ENCODE results near the gene IPCEF1.
"Not testable (repeated sequence)": the region's sequence is repeated elsewhere in the genome, so short reads cannot be mapped to it uniquely, and the experiment has no call there.

Gene IPCEF1

DNA sequence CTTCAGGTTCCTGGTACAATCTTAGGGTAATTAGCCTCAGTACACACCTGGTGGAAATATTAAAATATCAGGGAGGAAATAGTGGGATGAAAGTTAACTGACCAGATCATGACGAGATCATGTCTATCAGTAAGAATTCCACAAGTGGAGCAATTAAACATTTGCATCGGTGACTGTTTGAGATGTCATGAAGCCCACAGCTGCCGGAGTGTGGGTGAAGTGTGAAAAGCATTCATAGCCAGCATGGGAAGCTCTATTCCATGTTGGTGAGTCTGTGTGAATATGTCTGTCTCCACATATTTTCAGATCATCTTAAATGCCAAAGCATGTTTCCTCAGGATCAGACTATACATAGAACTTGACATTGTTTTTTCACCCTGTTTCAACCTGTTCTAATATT, 142.8 kb downstream of the IPCEF1 start:
- no peak for DNase-seq

DNA sequence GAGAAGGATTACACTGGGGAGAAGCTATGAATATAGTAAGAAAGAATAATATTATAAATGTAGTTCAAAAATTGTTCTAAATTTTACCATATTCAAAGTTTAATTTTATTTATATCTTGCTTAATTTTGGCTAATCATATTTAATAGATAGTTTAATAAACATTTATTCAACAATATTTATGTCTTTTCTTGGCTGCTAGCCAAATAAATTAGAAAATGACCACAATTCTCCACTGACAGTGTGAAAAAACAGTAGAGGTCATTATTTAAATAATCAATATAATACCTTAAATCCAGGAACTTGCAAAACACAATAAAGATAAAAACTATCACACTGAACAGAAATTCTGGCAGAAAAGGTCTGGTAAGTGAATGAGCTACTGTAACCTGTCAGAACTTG, 145.9 kb downstream of the IPCEF1 start:
- no peak for DNase-seq

DNA sequence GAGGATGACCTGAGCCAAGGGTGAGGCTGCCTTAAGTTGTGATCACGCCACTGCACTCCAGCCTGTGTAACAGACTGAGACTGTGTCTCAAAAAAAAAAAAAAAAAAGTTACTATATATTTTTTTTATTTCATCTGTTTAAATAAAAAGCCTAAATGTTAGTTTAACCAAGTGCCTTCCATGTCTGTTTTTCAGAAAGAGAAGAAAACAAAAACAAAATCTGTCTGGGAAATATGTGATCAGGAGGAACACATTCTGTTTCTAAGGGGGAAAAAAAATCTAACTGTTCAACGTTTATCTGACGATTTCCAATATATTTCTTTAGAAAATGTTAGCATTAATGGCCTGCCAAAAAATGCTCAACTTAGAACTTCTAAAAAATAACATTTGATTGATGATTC, 147.0 kb downstream of the IPCEF1 start:
- DNase-seq: no peak

DNA sequence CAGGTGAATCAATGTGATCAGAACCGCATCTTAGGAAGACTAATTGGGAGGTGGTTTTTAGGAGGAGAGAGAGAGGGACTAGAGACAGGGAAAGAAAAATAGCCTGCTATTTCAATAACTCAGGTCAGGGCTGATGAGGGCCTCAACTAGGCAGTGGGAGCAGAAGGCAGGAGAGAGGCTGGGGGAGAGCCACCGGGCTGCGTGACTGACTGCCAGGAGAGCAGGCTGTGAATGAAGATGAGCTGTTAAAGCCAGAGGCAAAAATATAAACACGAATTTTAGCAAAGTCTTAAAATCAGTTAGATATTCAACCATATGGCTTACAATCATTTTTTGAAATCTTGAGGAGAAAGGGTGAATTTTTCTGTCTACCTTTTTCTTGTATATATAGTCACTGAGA, 149.6 kb downstream of the IPCEF1 start:
- no peak for DNase-seq

DNA sequence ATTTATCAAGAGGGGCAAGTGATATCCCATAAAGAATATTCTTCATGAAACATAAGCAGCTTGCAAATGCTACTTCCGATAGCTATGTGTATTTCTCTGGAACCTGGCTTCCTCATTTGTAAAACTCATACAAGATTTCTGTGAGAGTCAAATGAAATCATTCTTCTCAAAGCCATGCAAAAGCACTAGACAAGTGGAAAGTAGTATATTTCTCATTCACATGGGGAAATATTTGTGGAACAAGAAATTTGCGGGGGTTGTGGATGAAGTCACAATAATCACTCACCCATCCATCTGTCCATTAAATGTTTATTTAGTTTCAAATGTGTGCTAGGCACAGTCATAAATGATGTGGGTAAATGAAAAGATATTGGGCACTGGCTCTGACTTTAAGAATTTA, 150.5 kb downstream of the IPCEF1 start:
- DNase-seq: no peak

DNA sequence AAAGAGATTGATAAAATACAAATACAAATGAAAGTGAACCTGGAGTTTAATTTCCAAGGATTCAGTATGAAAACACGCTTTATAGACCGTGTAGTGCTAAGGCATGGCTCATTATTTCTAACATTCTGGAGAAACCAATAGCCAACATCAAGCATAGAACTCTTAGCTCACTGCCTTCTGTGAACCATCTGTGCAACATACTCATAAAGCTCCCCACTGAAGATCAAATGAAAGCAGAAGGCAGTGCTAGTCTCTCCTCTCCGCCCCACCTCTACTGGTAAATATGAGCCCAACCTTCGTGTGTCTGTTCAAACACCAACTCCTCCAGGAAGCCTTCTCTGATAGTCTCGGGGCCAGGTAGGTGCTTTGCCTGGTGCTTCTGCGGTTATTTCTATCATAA, 153.6 kb downstream of the IPCEF1 start:
- DNase-seq: no peak

DNA sequence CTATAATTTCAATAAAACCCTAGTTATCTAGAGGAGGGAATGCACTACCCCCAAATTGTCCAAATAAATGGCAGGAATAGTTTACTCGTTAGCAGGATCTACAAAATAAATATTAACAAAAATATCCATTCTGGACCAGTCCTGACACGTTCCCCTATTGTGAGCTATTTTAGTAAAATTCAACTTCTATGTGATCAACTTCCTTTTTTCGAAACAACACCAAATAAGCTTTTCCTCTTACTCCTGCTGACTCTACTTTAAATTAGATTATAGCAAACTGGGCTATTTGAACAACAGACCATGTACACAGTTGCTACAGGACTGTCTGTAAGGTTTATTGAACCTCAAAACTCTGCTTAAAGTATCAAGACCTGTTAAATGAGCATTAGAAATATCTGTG, 154.3 kb downstream of the IPCEF1 start:
- DNase-seq: peak; percentile 43

DNA sequence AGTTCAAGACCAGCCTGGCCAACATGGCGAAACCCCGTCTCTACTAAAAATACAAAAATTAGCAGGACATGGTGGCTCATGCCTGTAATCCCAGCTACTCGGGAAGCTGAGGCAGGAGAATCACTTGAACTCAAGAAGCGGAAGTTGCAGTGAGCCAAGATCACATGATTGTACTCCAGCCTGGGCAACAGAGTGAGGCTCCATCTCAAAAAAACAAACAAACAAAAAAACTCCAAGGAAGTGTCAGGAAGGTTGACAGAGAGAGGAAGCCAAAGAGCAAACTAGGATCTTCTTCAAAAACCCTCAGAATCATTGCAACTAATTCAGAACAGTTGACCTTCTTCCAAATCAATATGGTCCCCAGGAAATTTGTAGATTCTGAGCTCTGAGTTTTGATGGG, 154.9 kb downstream of the IPCEF1 start:
- not testable (repeated sequence) for DNase-seq

DNA sequence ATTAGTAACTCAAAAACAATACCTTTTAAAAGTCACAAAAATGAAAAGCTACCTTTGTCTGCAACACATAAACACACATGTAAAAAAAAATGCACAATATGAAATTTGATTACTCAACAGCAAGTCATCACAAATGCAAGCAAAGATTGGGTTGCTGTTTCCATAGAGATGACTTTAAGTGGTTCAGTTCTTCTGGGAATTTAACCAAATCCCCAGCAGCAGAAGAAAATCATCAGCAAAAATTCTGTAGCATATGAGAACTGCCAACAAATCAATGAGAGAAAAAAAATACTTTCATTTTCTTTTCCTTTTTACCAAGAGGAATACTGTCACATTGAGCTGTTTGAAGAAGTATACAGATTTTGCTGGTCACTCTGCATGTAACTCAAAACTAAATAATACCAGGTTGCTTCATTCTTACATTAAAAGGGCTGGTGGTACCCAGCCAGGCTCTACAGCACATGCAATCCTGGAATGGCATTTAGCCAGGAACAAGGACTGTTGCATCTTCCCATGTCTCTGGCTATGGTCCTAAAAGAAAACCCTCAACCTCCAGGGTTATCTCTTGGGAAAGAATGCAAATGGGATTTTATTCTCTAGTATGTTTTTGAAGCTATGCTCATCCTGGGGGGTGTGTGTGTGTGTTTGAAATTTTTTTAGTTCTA, 159.3 kb downstream of the IPCEF1 start:
- DNase-seq: peak; percentile 61

DNA sequence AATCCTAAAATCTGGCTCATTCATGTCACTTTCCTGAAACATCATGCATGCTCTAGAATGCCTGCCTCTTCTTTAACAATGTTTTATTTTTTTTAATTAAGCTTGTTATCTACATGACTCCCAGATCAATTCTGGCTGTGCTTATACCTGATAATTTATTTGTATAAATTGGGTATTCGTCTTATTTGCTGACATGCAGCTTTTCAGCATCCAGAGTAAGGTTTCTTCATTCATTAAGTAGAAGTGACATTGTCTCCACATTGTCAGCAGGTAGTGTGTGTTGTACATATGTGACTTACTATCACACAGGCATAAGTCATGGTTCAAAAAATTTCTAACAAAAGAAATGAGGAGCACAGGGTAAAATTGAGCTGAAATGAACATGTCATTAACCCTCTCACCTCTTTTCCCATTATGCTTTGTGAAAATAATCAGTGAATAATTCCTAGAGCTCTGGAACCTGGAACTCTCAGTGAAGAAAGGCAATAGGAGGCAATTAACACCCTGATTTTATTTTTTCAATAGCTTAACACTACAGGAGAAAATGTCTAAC, 160.2 kb downstream of the IPCEF1 start:
- DNase-seq: no peak

DNA sequence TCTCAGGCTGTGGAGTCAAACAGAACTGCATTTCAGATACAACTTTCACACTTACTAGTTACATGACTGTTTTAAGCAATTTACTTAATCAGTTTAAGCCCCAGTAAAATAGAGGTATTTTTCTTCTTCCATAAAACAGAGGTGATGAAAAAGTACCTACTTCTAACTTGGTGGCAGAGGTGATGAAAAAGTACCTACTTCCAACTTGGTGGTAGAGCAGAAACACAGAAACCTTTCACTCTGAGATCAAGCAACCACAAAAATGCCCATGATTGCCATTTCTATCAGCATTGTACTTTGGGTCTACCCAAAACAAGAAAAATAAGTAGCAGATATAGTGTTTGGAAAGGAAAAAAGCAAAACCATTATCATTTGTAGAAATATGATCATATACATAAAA, 168.9 kb downstream of the IPCEF1 start:
- no peak for DNase-seq

DNA sequence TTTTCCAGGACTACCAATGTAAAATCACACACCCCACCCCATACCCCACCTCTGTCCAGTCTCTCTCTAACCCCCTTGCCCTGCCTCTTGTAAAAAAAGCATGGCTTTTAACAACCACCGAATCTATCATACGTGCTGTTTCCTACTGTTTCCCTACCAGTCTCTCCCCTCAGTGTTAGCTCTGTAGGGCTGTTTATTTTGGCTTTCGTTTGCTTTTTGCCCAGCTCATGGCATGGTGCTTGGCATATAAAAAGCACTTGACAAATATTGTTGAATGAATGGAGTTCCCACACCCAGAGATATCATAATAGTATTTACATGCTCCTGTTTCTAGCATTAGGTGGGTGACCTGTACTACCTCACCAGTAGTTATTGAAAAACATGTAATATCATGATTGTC, 169.4 kb downstream of the IPCEF1 start:
- DNase-seq: no peak

DNA sequence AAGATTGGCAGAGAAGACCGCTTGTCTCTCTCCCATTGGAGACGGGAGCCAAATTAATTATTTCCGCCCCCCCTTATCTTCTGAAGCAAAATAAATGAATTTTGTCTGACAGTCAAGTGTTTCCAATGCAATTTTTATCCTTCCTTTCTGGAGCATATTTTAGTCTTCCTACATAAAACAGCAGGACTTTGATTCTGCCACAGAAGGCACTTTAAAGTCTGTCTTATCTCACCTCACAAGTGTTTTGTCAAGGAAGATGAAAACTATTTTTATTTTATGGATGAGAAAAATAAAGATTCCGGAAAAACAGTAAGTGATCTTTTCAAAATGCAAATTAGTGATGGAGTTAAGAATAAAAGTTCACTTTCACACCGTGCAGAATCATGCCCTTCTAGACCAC, 177.2 kb downstream of the IPCEF1 start:
- DNase-seq: no peak

DNA sequence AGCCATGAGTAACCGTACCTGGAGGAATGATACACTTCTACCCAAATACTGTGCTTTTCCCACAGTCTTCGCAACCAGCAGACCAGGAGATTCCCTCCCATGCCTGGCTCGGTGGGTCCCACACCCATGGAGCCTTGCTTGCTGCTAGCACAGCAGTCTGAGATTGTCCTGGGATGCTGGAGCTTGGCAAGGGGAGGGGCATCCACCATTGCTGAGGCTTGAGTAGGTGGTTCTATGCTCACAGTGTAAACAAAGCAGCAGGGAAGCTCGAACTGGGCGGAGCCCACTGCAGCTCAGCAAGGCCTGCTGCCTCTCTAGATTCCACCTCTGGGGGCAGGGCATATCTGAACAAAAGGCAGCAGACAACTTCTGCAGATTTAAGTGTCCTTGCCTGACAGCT, 184.2 kb downstream of the IPCEF1 start:
- DNase-seq: peak; percentile 53

DNA sequence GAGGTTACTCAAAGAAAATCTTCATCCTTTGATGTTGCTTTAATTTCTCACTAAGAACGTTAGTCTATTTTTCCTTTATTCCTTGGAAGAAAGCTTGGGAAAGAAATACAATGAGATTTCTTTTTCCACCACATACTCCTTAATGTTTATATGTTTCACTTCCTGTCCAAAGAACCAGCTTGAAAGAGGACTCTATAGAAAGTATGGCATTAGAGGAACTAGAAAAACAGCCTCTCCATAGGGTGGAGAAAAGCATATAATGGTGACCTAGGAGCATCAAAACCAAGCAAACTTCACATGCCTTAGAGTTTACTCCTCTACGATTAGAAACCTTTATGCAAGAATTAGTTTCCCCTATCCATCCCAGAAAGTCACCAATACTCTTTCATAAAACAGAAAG, 186.5 kb downstream of the IPCEF1 start:
- DNase-seq: peak; percentile 64

DNA sequence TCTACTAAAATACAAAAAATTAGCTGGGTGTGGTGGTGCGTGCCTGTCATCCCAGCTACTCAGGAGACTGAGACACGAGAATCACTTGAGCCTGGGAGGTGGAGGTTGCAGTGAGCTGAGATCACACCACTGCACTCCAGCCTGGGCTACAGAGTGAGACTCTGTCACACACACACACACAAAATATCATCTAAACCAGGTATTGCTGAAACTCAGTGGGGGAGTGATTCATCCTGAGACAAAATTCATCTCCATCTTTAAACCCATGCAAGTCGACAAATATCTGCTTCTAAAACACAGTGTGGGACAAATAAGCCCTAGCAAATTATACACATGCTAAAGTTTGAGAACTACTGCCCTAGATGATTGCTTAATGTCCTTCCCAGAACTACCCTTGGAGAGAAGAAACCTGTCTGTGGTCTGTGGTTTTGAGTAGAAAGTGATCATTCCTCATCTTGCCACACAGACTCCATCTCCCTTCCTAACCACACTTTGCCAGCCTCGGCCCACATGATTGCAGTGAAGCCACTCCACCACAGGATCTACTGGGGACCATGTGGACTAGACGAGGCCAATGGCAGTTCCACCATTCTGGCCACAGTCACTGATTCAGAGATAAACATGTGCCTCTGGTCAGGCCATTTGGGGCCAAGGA, 187.3 kb downstream of the IPCEF1 start:
- DNase-seq: peak; percentile 96

DNA sequence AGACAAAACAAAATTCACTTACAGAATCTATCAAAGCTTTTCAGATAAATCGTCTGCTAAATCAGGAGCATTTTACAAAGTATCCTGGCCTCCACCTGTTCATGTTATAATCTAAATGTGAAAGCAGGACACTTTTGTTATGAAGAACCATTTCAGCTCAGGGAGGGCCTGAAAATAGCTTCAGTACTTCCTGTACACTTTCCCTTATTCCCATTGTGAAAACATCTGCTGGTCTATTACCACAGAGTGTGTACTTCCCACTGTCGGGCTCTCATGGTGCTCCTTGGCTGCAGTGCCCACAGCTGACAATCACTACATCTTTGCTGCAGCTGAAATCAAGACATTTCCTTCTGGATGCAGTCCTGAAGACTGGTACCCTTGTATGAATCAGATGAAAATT, 189.5 kb downstream of the IPCEF1 start:
- DNase-seq: peak; percentile 18

DNA sequence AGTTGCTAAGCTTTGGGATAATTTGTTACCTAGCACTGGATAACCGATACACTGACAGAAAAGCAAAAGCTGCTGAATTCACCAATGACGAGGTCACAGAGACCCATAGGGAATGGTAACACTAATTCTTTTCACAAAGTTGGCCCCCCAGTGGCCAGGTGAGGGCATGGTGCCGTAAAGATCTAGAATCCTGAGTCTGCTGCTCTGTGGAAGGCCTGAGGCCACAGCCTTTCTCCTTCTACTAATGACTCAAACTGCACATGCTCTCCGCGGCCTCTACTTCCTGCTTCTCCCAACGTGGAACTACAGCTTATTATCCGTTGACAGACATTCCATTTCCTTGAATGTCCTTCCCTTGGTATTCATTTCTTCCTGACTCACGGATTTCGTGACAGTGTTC, 190.5 kb downstream of the IPCEF1 start:
- DNase-seq: no peak

DNA sequence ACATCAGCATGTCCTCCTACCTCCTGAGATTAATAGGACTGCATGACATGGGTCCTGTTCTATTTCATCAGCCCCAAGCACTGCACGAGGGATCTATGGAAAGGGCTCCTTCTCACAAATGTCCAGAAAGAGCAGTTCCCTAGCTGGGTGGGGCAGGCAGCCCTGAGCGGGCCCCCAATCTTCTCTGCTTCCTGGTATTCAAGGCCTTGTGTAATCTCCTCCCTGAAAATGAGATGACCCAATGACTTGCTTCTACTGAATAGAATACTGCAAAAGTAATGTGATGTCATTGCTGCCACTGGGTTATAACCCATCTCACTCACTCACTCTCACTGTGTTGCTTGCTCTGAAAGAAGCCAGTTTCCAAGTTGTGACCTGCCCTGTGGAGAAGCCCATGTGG, 191.1 kb downstream of the IPCEF1 start:
- peak; percentile 31 for DNase-seq

DNA sequence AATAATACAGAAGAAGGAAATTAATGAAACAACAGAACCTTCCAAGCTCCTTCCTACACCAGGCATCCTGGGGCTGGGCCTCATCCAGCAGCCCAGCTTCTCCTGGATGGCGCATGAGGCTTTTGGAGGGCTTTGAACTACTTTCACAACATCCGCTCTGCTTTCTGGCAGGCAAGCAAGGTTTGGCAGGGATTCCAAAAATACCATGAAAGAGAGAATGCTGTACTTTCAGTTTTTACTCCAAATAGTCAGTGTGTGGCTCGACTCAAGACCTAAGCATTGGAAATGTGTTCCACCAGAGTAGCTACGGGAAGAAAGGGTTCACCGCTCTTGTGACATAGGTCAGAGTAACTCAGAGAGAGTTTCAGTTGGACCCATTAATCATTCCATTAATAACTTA, 192.2 kb downstream of the IPCEF1 start:
- DNase-seq: no peak

DNA sequence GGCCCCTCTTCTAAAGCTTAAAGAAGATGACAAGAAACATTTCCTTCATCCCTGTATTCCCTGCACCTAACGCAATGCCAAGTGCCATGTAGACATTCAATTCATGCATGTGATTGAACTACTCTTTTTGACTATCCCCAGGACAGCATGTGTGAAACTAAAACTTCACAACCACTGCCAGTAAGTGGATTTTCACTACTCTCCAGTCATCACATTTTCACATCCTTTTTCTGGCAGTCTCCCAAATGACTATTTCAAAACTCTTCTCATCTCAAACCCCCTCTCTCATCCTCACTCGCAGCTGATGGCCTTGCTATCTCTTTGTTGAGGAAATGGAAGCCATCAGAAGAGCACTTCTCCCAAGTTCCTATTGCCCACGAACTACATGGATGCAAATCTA, 194.9 kb downstream of the IPCEF1 start:
- no peak for DNase-seq

DNA sequence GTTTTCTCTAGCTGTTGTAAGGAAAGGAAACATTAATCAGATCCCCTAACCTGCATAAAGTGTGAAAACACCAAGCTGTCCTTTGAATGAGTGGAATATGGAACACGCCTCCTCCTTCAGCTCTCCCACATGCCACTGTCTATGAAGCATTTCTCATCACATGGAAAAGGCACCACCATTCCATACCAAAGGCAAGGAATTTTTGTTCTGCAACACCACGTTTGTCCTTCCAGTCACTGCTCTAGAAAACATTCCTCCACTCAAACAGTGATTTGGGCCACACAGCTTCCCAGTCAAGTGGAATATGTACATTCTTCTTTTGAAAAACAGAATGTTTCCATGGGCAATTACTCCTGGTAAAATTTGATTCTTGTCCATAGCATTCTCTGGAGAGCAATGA, 197.5 kb downstream of the IPCEF1 start:
- DNase-seq: no peak

DNA sequence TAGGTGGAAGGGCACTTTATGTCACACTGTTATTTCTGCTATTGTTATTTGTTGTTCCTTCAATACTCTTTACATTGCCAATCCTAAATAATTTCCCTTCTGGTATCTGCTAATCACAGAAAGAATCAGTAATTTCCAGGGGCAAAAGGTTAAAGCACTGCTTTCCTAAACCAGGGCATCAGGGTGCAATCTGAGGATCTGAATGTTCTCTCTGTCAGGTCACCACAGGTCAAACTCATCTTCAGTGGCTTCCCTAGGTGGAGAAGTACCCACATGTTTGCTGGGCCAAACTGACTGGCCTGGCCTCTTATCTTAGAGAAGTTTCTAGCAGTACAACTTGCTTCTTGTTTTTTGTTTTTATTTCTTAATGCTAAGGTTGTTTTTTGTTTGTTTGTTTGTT, 198.9 kb downstream of the IPCEF1 start:
- peak; percentile 39 for DNase-seq

DNA sequence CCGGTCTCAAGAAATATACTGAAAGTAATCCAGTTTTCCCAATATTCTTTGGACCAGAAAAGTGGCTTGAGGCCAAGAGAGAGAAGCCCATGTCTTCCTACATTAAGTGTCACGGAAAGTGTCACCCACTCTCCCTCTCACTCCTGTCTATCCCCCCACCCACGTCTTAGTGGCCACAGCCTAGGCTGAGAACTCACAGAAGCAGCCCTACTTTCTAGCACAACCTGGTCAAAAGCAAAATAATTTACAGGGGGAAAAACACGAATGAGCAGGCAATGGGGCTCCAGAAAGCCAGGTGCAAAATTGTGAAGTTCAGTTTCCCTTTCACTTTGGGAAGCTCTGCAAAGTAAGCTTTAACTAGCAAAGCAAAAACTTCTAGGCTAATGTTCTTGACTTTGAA, 199.5 kb downstream of the IPCEF1 start:
- DNase-seq: peak; percentile 63

All from OCI-M1 (cell line).